Activated naive CD4-positive, alpha-beta T cell treated with anti-CD3 and anti-CD28 coated beads, Interleukin-2, amount 10 ng/mL, durations not matched to agents 7 days and 5 days (primary cell): Measurements from ENCODE around the gene PNMA6E.

Experiments used
- CTCF ChIA-PET: fragments of 350-600 bp; sonication (Branson Sonifier 250); formaldehyde crosslinking; loops from one replicate; lab custom pipeline; 2021; ENCODE audit warnings: antibody characterized with exemption; lab: Charles Lee
- DNase-seq: peaks from one replicate; pipeline ENCODE4 v3.0.0-alpha.2; 2020
- H3K27ac Mint-ChIP-seq: one replicate; pipeline ENCODE4 v1.8.0; 2021; ENCODE audit warnings: mild to moderate bottlenecking, moderate library complexity, mixed read lengths
- H3K27me3 Mint-ChIP-seq: one replicate; pipeline ENCODE4 v1.8.0; 2021; ENCODE audit warnings: mild to moderate bottlenecking, mixed read lengths
- H3K36me3 Mint-ChIP-seq: one replicate; pipeline ENCODE4 v1.8.0; 2021; ENCODE audit warnings: mixed read lengths
- H3K4me1 Mint-ChIP-seq: one replicate; pipeline ENCODE4 v1.8.0; 2021; ENCODE audit warnings: mixed read lengths
- H3K4me3 Mint-ChIP-seq: one replicate; pipeline ENCODE4 v1.8.0; 2021; ENCODE audit warnings: mild to moderate bottlenecking, moderate library complexity, mixed read lengths
- H3K9me3 Mint-ChIP-seq: one replicate; pipeline ENCODE4 v1.8.0; 2021; ENCODE audit warnings: mixed read lengths

The PNMA6E gene

GRCh38 chrX:153442463-153442862 is 41.3 kb upstream of the PNMA6E start:
- Mint-ChIP-seq H3K4me3 (no peak overlapping the region), H3K27me3 (peaks cover 23% of the 10 kb centered on the region), H3K36me3 (no peaks in the 10 kb centered on the region), H3K9me3 (no peaks in the 10 kb centered on the region), H3K4me1 (no peaks in the 10 kb centered on the region), H3K27ac (no peak overlapping the region)
- no peak for DNase-seq
- CTCF ChIA-PET: no interaction called here

GRCh38 chrX:153441981-153442380 is 40.8 kb upstream of the PNMA6E start:
- no peak overlapping the region for H3K4me3 Mint-ChIP-seq
- H3K27me3 Mint-ChIP-seq: peaks cover 23% of the 10 kb centered on the region
- no peak overlapping the region for H3K27ac Mint-ChIP-seq
- H3K4me1 Mint-ChIP-seq: no peaks in the 10 kb centered on the region
- H3K9me3 Mint-ChIP-seq: no peaks in the 10 kb centered on the region
- DNase-seq: no peak
- no peaks in the 10 kb centered on the region for H3K36me3 Mint-ChIP-seq
- CTCF ChIA-PET: no interaction called here

GRCh38 chrX:153441296-153441695 is 40.1 kb upstream of the PNMA6E start:
- no peaks in the 10 kb centered on the region for H3K4me1 Mint-ChIP-seq
- CTCF ChIA-PET: interaction anchor here (0.9 to 1.0 kb wide), 2 partner anchors 98 to 168 kb away, joined by 3 to 4 read pairs; no protein-coding TSS in a partner anchor
- no peaks in the 10 kb centered on the region for H3K36me3 Mint-ChIP-seq
- no peak overlapping the region for H3K27ac Mint-ChIP-seq
- H3K4me3 Mint-ChIP-seq: no peak overlapping the region
- DNase-seq: no peak
- no peaks in the 10 kb centered on the region for H3K9me3 Mint-ChIP-seq
- peaks cover 27% of the 10 kb centered on the region for H3K27me3 Mint-ChIP-seq

GRCh38 chrX:153440556-153441135 is 39.5 kb upstream of the PNMA6E start:
- H3K36me3 Mint-ChIP-seq: no peaks in the 10 kb centered on the region
- no peak for DNase-seq
- no peaks in the 10 kb centered on the region for H3K9me3 Mint-ChIP-seq
- H3K27ac Mint-ChIP-seq: no peak overlapping the region
- no peak overlapping the region for H3K4me3 Mint-ChIP-seq
- peaks cover 27% of the 10 kb centered on the region for H3K27me3 Mint-ChIP-seq
- H3K4me1 Mint-ChIP-seq: no peaks in the 10 kb centered on the region
- CTCF ChIA-PET: interaction anchor here (0.9 to 1.0 kb wide), 2 partner anchors 99 to 169 kb away, joined by 3 to 4 read pairs; no protein-coding TSS in a partner anchor

- Mint-ChIP-seq H3K36me3 (no peaks in the 10 kb centered on the region), H3K4me3 (no peak overlapping the region), H3K27ac (no peak overlapping the region), H3K4me1 (no peaks in the 10 kb centered on the region), H3K27me3 (peaks cover 27% of the 10 kb centered on the region), H3K9me3 (no peaks in the 10 kb centered on the region)
- no peak for DNase-seq
- CTCF ChIA-PET: interaction anchor here (1.0 kb wide), 1 partner anchor 100 kb away, joined by 3 read pairs; no protein-coding TSS in a partner anchor
Measured at GRCh38 chrX:153439977-153440376, 38.8 kb upstream of the PNMA6E start.

- H3K9me3 Mint-ChIP-seq: no peaks in the 10 kb centered on the region
- H3K27me3 Mint-ChIP-seq: peaks cover 27% of the 10 kb centered on the region
- H3K27ac Mint-ChIP-seq: no peak overlapping the region
- H3K36me3 Mint-ChIP-seq: no peaks in the 10 kb centered on the region
- no peaks in the 10 kb centered on the region for H3K4me1 Mint-ChIP-seq
- no peak overlapping the region for H3K4me3 Mint-ChIP-seq
- CTCF ChIA-PET: interaction anchor here (1.2 kb wide), 1 partner anchor 68 kb away, joined by 3 read pairs; no protein-coding TSS in a partner anchor
- peak; percentile 28 for DNase-seq
Measured at GRCh38 chrX:153438532-153438931, 37.4 kb upstream of the PNMA6E start.

GRCh38 chrX:153435845-153436244 is 34.7 kb upstream of the PNMA6E start:
- Mint-ChIP-seq H3K36me3 (no peaks in the 10 kb centered on the region), H3K4me3 (no peak overlapping the region), H3K27ac (no peak overlapping the region), H3K27me3 (peaks cover 27% of the 10 kb centered on the region), H3K9me3 (no peaks in the 10 kb centered on the region), H3K4me1 (no peaks in the 10 kb centered on the region)
- DNase-seq: no peak
- CTCF ChIA-PET: no interaction called here

GRCh38 chrX:153434801-153435200 is 33.7 kb upstream of the PNMA6E start:
- Mint-ChIP-seq H3K27me3 (peaks cover 18% of the 10 kb centered on the region), H3K4me1 (no peaks in the 10 kb centered on the region), H3K36me3 (no peaks in the 10 kb centered on the region), H3K27ac (no peak overlapping the region), H3K4me3 (no peak overlapping the region), H3K9me3 (no peaks in the 10 kb centered on the region)
- no peak for DNase-seq
- CTCF ChIA-PET: no interaction called here

- Mint-ChIP-seq H3K36me3 (no peaks in the 10 kb centered on the region), H3K27ac (no peak overlapping the region), H3K27me3 (peaks cover 10% of the 10 kb centered on the region), H3K9me3 (no peaks in the 10 kb centered on the region), H3K4me1 (no peaks in the 10 kb centered on the region), H3K4me3 (no peak overlapping the region)
- no peak for DNase-seq
- CTCF ChIA-PET: no interaction called here
Measured at GRCh38 chrX:153433781-153434285, 32.7 kb upstream of the PNMA6E start.

GRCh38 chrX:153433161-153433680 is 32.1 kb upstream of the PNMA6E start:
- CTCF ChIA-PET: no interaction called here

GRCh38 chrX:153430796-153431195 is 29.6 kb upstream of the PNMA6E start:
- no peaks in the 10 kb centered on the region for H3K36me3 Mint-ChIP-seq
- DNase-seq: no peak
- no peak overlapping the region for H3K27ac Mint-ChIP-seq
- H3K4me3 Mint-ChIP-seq: no peak overlapping the region
- H3K4me1 Mint-ChIP-seq: no peaks in the 10 kb centered on the region
- no peaks in the 10 kb centered on the region for H3K27me3 Mint-ChIP-seq
- H3K9me3 Mint-ChIP-seq: no peaks in the 10 kb centered on the region
- CTCF ChIA-PET: no interaction called here

More at GRCh38 chrX:153433161-153433680, 32.1 kb upstream of the PNMA6E start:
- H3K4me3 Mint-ChIP-seq: no peak overlapping the region
- no peaks in the 10 kb centered on the region for H3K36me3 Mint-ChIP-seq
- H3K27ac Mint-ChIP-seq: no peak overlapping the region
- no peak for DNase-seq
- H3K9me3 Mint-ChIP-seq: no peaks in the 10 kb centered on the region
- no peaks in the 10 kb centered on the region for H3K4me1 Mint-ChIP-seq
- peaks cover 4% of the 10 kb centered on the region for H3K27me3 Mint-ChIP-seq

- Mint-ChIP-seq H3K27me3 (no peaks in the 10 kb centered on the region), H3K36me3 (no peaks in the 10 kb centered on the region), H3K4me1 (no peaks in the 10 kb centered on the region), H3K4me3 (no peak overlapping the region), H3K9me3 (no peaks in the 10 kb centered on the region), H3K27ac (no peak overlapping the region)
- DNase-seq: no peak
- CTCF ChIA-PET: no interaction called here
Measured at GRCh38 chrX:153426204-153426603, 25.1 kb upstream of the PNMA6E start.

GRCh38 chrX:153423652-153424051 is 22.5 kb upstream of the PNMA6E start:
- H3K27me3 Mint-ChIP-seq: no peaks in the 10 kb centered on the region
- no peaks in the 10 kb centered on the region for H3K9me3 Mint-ChIP-seq
- no peak overlapping the region for H3K27ac Mint-ChIP-seq
- no peak for DNase-seq
- H3K4me3 Mint-ChIP-seq: no peak overlapping the region
- CTCF ChIA-PET: no interaction called here
- no peaks in the 10 kb centered on the region for H3K36me3 Mint-ChIP-seq
- H3K4me1 Mint-ChIP-seq: no peaks in the 10 kb centered on the region

- H3K36me3 Mint-ChIP-seq: no peaks in the 10 kb centered on the region
Measured at GRCh38 chrX:153421856-153422255, 20.7 kb upstream of the PNMA6E start.

More at GRCh38 chrX:153421856-153422255, 20.7 kb upstream of the PNMA6E start:
- CTCF ChIA-PET: no interaction called here
- DNase-seq: no peak
- Mint-ChIP-seq H3K4me1 (no peaks in the 10 kb centered on the region), H3K4me3 (no peak overlapping the region), H3K27ac (no peak overlapping the region), H3K27me3 (no peaks in the 10 kb centered on the region), H3K9me3 (no peaks in the 10 kb centered on the region)
